MCF 10A (cell line): ENCODE measurements around the gene IFNA21. TPM values are rescaled to one million over a fixed set of nuclear protein-coding genes. Genes with fewer than 3 reads are reported as not detected.
"Not testable (repeated sequence)": the region's sequence is repeated elsewhere in the genome, so short reads cannot be mapped to it uniquely, and the experiment has no call there.

Experiments used
- BruUV-seq: library from RNA; stranded (reverse); fragments of 400-500 nt; replicated peaks from 2 replicates; lab custom pipeline; 2021; lab: Mats Ljungman, UMichigan
- CTCF ChIA-PET: fragments of 300-600 bp; sonication (Branson Sonifier 250); formaldehyde crosslinking; extraction: SDS; loops from one replicate; lab custom pipeline; 2021; ENCODE audit warnings: antibody characterized with exemption, inconsistent platforms; lab: Yijun Ruan, JAX
- POLR2A ChIA-PET: fragments of 300-600, 350-650 bp; sonication (Branson Sonifier 250); formaldehyde crosslinking; extraction: SDS; loops from one replicate; lab custom pipeline; 2020; ENCODE audit warnings: antibody characterized with exemption, inconsistent platforms; lab: Yijun Ruan, JAX
- DNase-seq: peaks from one replicate; pipeline ENCODE4 v3.0.0-alpha.2; 2018; ENCODE audit not compliant: unreplicated experiment
- H3K27ac Mint-ChIP-seq: one replicate; pipeline ENCODE4 v1.8.0; 2022; ENCODE audit warnings: mild to moderate bottlenecking, low read depth, mixed read lengths; ENCODE audit not compliant: unreplicated experiment
- H3K27me3 Mint-ChIP-seq: one replicate; pipeline ENCODE4 v1.8.0; 2022; ENCODE audit warnings: mixed read lengths; ENCODE audit not compliant: insufficient read depth, unreplicated experiment
- H3K36me3 Mint-ChIP-seq: one replicate; pipeline ENCODE4 v1.8.0; 2022; ENCODE audit warnings: mild to moderate bottlenecking, moderate library complexity, mixed read lengths; ENCODE audit not compliant: insufficient read depth, unreplicated experiment
- H3K4me1 Mint-ChIP-seq: one replicate; pipeline ENCODE4 v1.8.0; 2022; ENCODE audit warnings: mixed read lengths; ENCODE audit not compliant: insufficient read depth, unreplicated experiment
- H3K4me3 Mint-ChIP-seq: one replicate; pipeline ENCODE4 v1.8.0; 2022; ENCODE audit warnings: mild to moderate bottlenecking, moderate library complexity, mixed read lengths; ENCODE audit not compliant: unreplicated experiment
- H3K9me3 Mint-ChIP-seq: one replicate; pipeline ENCODE4 v1.8.0; 2022; ENCODE audit warnings: mixed read lengths; ENCODE audit not compliant: unreplicated experiment
- CTCF ChIP-seq: fragments of 200-600 bp; IDR thresholded peaks from one replicate; pipeline ENCODE4 v1.8.0; 2022; ENCODE audit warnings: antibody characterized with exemption, mild to moderate bottlenecking; ENCODE audit not compliant: unreplicated experiment
- intact Hi-C: fragments of 100-400 bp; cut with micrococcal nuclease; formaldehyde crosslinking; loops from 2 replicates; pipeline ENCODE4 v1.14.1; 2022
- total RNA-seq: library from RNA; stranded (reverse); gene quantifications from 2 replicates; pipeline ENCODE4 v1.2.3, GENCODE V29; 2022

The IFNA21 gene
- total RNA-seq, 1 experiment from 2014 or later: not detected

GRCh38 chr9:21144603-21145002 is 21.9 kb downstream of the IFNA21 start:
- no TSS peak for BruUV-seq
- H3K4me3 Mint-ChIP-seq: no peak overlapping the region
- no peak for DNase-seq
- ChIA-PET CTCF (interaction anchor here (0.7 kb wide), 1 partner anchor 35 kb away, joined by 3 read pairs; no protein-coding TSS in a partner anchor), POLR2A (no interaction called here)
- TF ChIP-seq CTCF: no peak
- no peaks in the 10 kb centered on the region for H3K36me3 Mint-ChIP-seq
- intact Hi-C loops: no loop called here
- no peaks in the 10 kb centered on the region for H3K9me3 Mint-ChIP-seq
- H3K4me1 Mint-ChIP-seq: no peaks in the 10 kb centered on the region
- H3K27me3 Mint-ChIP-seq: peaks cover 34% of the 10 kb centered on the region
- H3K27ac Mint-ChIP-seq: no peak overlapping the region

- DNase-seq: no peak
- no peaks in the 10 kb centered on the region for H3K9me3 Mint-ChIP-seq
- no TSS peak for BruUV-seq
- intact Hi-C loops: no loop called here
- no peak within 1 kb of the TSS for H3K27ac Mint-ChIP-seq
- no peak within 1 kb of the TSS for H3K4me3 Mint-ChIP-seq
- H3K4me1 Mint-ChIP-seq: no peaks in the 10 kb centered on the region
- CTCF ChIA-PET: interaction anchor here (1.3 kb wide), 1 partner anchor 12 kb away, joined by 5 read pairs; no protein-coding TSS in a partner anchor
- H3K27me3 Mint-ChIP-seq: peaks cover 24% of the 10 kb centered on the region
- TF ChIP-seq CTCF: no peak
- POLR2A ChIA-PET: no interaction called here
- H3K36me3 Mint-ChIP-seq: no peaks in the 10 kb centered on the region
Observed at GRCh38 chr9:21141427-21141882, 25.0 kb downstream of the IFNA21 start, which contains the start of gene IFNW1. TSS of gene IFNW1 (minus strand) at chr9:21141832. CDS start at chr9:21141570, 262 bp downstream.

GRCh38 chr9:21137020-21137419 is 29.4 kb downstream of the IFNA21 start:
- H3K36me3 Mint-ChIP-seq: no peaks in the 10 kb centered on the region
- H3K4me1 Mint-ChIP-seq: no peaks in the 10 kb centered on the region
- no peaks in the 10 kb centered on the region for H3K9me3 Mint-ChIP-seq
- no peak for TF ChIP-seq CTCF
- DNase-seq: no peak
- ChIA-PET CTCF (no interaction called here), POLR2A (no interaction called here)
- no peak overlapping the region for H3K4me3 Mint-ChIP-seq
- no peak overlapping the region for H3K27ac Mint-ChIP-seq
- intact Hi-C loops: no loop called here
- BruUV-seq: no TSS peak
- H3K27me3 Mint-ChIP-seq: peaks cover 30% of the 10 kb centered on the region

GRCh38 chr9:21135736-21136135 is 30.7 kb downstream of the IFNA21 start:
- no peaks in the 10 kb centered on the region for H3K4me1 Mint-ChIP-seq
- no peak for DNase-seq
- ChIA-PET CTCF (no interaction called here), POLR2A (no interaction called here)
- no peaks in the 10 kb centered on the region for H3K9me3 Mint-ChIP-seq
- H3K4me3 Mint-ChIP-seq: no peak overlapping the region
- intact Hi-C loops: no loop called here
- no peak for TF ChIP-seq CTCF
- H3K27ac Mint-ChIP-seq: no peak overlapping the region
- H3K27me3 Mint-ChIP-seq: peaks cover 30% of the 10 kb centered on the region
- H3K36me3 Mint-ChIP-seq: no peaks in the 10 kb centered on the region
- no TSS peak for BruUV-seq

GRCh38 chr9:21128186-21128585 is 38.3 kb downstream of the IFNA21 start:
- H3K4me3 Mint-ChIP-seq, H3K27ac Mint-ChIP-seq, DNase-seq, POLR2A ChIA-PET, H3K9me3 Mint-ChIP-seq, H3K4me1 Mint-ChIP-seq, H3K36me3 Mint-ChIP-seq, CTCF ChIA-PET, BruUV-seq, intact Hi-C loops: not testable (repeated sequence)
- H3K27me3 Mint-ChIP-seq: peaks cover 11% of the 10 kb centered on the region
